ENCODE results near the gene INSYN2B. TPM values are rescaled to one million over a fixed set of nuclear protein-coding genes. Genes with fewer than 3 reads are reported as not detected.

The INSYN2B gene
- total RNA-seq, 2 donors from 2014 or later = not detected

DNA sequence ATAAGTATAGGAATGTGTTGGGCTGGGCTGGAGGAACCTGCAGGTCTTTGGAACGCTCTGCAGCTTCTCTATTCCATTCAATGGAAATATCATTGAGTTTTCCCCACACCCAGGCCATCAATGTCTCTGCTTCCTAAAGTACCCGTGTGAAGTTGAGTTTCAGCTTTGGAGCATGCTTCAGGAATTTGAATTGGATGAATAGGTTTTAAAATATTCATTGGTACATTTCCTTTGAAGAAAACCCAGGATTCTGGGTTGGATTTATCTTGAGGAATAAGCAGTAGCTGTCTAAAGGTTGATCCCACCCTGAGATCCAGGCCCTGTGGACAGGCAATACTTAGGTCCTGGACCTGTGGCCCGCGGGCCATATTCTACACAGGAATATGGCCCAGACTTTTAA lies 37.3 kb downstream of the INSYN2B start:
- Histone ChIP-seq H3K9ac (ENCODE audit: low read depth in 2 of 2, low read length in 2 of 2) (no peak overlapping the region), H3K36me3 (no peaks in the 10 kb centered on the region), H3K27ac (no peak overlapping the region), H3K4me1 (no peaks in the 10 kb centered on the region), H3K9me3 (no peaks in the 10 kb centered on the region), H3K27me3 (no peaks in the 10 kb centered on the region), H3K4me3 (no peak overlapping the region)
- TF ChIP-seq, protein P1, sequence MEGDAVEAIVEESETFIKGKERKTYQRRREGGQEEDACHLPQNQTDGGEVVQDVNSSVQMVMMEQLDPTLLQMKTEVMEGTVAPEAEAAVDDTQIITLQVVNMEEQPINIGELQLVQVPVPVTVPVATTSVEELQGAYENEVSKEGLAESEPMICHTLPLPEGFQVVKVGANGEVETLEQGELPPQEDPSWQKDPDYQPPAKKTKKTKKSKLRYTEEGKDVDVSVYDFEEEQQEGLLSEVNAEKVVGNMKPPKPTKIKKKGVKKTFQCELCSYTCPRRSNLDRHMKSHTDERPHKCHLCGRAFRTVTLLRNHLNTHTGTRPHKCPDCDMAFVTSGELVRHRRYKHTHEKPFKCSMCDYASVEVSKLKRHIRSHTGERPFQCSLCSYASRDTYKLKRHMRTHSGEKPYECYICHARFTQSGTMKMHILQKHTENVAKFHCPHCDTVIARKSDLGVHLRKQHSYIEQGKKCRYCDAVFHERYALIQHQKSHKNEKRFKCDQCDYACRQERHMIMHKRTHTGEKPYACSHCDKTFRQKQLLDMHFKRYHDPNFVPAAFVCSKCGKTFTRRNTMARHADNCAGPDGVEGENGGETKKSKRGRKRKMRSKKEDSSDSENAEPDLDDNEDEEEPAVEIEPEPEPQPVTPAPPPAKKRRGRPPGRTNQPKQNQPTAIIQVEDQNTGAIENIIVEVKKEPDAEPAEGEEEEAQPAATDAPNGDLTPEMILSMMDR (IDR thresholded peaks at IDR 0.05) = no peak
- intact Hi-C loops (cut with DNase I) = no loop called here
- no peak for DNase-seq

DNA sequence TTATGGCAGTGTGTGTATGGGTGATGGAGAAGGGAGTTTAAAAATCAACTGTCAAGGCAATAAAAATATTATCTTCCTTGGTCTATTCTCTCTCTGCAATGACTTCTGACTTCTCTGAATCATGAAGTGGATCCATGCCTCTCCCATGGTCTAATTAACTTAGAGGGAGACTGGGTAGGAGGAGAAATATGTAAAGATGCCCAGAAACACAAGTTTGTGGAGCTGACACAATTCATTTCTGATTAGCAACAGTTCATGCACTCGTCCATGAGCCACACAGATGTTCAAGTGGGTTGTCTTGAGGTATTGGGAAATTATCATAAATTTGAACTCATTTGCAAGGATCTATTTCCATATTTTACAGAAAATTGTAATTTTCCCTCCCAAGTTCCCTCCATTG lies 38.1 kb downstream of the INSYN2B start:
- no peak overlapping the region for H3K9ac ChIP-seq (ENCODE audit: low read depth in 2 of 2, low read length in 2 of 2)
- TF ChIP-seq, protein P1 (IDR thresholded peaks at IDR 0.05) = no peak
- no peak overlapping the region for H3K4me3 ChIP-seq
- H3K9me3 ChIP-seq = no peaks in the 10 kb centered on the region
- DNase-seq = no peak
- H3K27ac ChIP-seq = no peak overlapping the region
- intact Hi-C loops (cut with DNase I) = no loop called here
- no peaks in the 10 kb centered on the region for H3K4me1 ChIP-seq
- no peaks in the 10 kb centered on the region for H3K27me3 ChIP-seq
- H3K36me3 ChIP-seq = no peaks in the 10 kb centered on the region

DNA sequence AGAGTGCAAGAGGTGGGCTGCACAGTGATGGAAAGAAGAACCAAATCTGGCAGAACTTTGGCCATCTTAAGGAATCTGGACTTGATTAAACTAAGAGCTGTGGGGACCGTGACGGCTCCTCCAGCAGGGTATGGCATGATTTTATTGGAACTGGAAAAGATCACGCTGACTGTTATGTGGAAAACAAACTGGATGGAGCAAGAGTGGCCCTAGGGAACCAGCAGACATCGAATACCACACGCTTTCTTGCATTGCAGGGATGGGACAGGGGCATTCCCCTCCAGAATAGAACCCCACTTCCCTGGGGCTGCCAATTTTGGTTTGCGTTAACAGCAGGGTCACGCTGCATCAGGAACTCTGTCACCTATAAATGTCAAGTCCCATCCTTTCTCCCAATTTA lies 38.8 kb downstream of the INSYN2B start:
- H3K4me3 ChIP-seq = no peak overlapping the region
- H3K9me3 ChIP-seq = no peaks in the 10 kb centered on the region
- no peak overlapping the region for H3K9ac ChIP-seq (ENCODE audit: low read depth in 2 of 2, low read length in 2 of 2)
- H3K27me3 ChIP-seq = no peaks in the 10 kb centered on the region
- DNase-seq = no peak
- intact Hi-C loops (cut with DNase I) = no loop called here
- H3K27ac ChIP-seq = no peak overlapping the region
- H3K36me3 ChIP-seq = no peaks in the 10 kb centered on the region
- no peaks in the 10 kb centered on the region for H3K4me1 ChIP-seq
- TF ChIP-seq, protein P1 (IDR thresholded peaks at IDR 0.05) = no peak

DNA sequence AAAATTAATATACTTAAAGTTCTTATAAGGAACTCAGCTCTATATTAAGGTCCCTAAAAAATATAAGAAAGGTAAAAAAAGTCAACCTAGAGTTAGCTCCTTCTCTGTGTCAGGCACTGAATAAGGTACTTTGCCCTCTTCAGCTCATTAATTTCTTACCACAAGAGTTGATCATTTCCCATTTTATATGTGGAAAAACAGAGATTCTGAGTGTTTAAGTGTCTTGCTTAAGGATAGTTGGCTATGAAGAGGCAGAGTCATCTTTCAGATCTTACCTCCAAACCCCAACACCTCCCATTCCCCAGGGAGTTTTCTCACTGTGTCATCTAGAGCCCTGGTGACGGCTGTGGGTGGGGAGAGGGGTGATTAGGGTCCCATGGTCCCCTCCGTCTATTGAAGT lies 40.6 kb downstream of the INSYN2B start:
- intact Hi-C loops (cut with DNase I) = no loop called here
- no peaks in the 10 kb centered on the region for H3K4me1 ChIP-seq
- no peak overlapping the region for H3K27ac ChIP-seq
- no peak overlapping the region for H3K4me3 ChIP-seq
- no peaks in the 10 kb centered on the region for H3K9me3 ChIP-seq
- no peak overlapping the region for H3K9ac ChIP-seq (ENCODE audit: low read depth in 2 of 2, low read length in 2 of 2)
- TF ChIP-seq, protein P1 (IDR thresholded peaks at IDR 0.05) = no peak
- DNase-seq = no peak
- H3K27me3 ChIP-seq = no peaks in the 10 kb centered on the region
- no peaks in the 10 kb centered on the region for H3K36me3 ChIP-seq

DNA sequence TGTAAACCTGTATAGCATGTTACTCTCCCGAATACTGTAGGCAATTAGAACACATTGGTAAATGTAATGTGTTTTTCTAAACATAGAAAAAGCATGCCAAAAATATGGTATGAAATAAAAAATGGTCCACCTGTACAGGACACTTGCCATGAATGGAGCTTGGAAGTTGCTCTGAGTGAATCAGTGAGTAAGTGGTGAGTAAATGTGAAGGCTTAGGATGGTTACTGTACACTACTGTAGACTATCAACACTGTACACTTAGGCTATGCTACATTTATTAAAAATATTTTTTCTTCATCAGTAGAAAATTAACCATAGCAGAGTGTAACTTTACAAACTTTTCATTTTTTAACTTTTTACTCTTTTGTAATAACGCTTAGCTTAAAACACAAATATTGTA lies 41.9 kb downstream of the INSYN2B start:
- no peaks in the 10 kb centered on the region for H3K36me3 ChIP-seq
- no peak overlapping the region for H3K4me3 ChIP-seq
- no peaks in the 10 kb centered on the region for H3K27me3 ChIP-seq
- H3K4me1 ChIP-seq = no peaks in the 10 kb centered on the region
- H3K27ac ChIP-seq = no peak overlapping the region
- TF ChIP-seq, protein P1 (IDR thresholded peaks at IDR 0.05) = no peak
- no peak for DNase-seq
- intact Hi-C loops (cut with DNase I) = no loop called here
- H3K9ac ChIP-seq (ENCODE audit: low read depth in 2 of 2, low read length in 2 of 2) = no peak overlapping the region
- no peaks in the 10 kb centered on the region for H3K9me3 ChIP-seq

DNA sequence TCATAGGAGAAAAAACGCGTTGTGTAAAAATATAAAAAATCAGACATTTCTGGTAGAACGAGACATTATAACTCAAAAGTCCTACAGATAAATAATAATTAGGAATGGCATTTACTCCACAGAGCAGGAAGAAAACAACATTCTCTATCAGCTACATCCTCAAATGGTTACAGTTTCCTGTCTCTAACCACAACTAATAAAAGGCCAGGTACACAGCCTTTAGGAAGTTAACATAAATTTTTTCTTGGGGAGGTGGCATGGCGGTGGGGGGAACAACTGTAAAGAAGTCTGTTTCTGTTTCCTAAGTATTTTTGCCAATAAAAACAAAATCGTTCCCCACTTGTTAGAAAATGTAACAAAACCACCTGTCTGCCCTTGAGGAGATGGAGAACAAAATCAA lies 44.5 kb downstream of the INSYN2B start:
- intact Hi-C loops (cut with DNase I) = no loop called here
- no peaks in the 10 kb centered on the region for H3K36me3 ChIP-seq
- TF ChIP-seq, protein P1 (IDR thresholded peaks at IDR 0.05) = no peak
- H3K4me3 ChIP-seq = no peak overlapping the region
- H3K9me3 ChIP-seq = no peaks in the 10 kb centered on the region
- no peaks in the 10 kb centered on the region for H3K4me1 ChIP-seq
- no peak for DNase-seq
- no peak overlapping the region for H3K9ac ChIP-seq (ENCODE audit: low read depth in 2 of 2, low read length in 2 of 2)
- no peaks in the 10 kb centered on the region for H3K27me3 ChIP-seq
- no peak overlapping the region for H3K27ac ChIP-seq
